GM21529 (cell line): ENCODE measurements around the gene PTPN1.
A peak's percentile ranks its signal among the peaks of the same experiment; 100 is the strongest.
"Not testable (repeated sequence)": the region's sequence is repeated elsewhere in the genome, so short reads cannot be mapped to it uniquely, and the experiment has no call there.

ENCODE experiments used
- ATAC-seq: cut with Tn5 transposase; IDR thresholded peaks from one replicate; pipeline ENCODE4 v1.9.1; 2021; ENCODE audit not compliant: unreplicated experiment

The PTPN1 gene

GRCh38 chr20:50527068-50527605, 17.0 kb downstream of the PTPN1 start:
- no peak for ATAC-seq

GRCh38 chr20:50528129-50528528, 17.9 kb downstream of the PTPN1 start:
- ATAC-seq, result no peak

- peak; percentile 54 for ATAC-seq
These were observed 18.7 kb downstream of the PTPN1 start for GRCh38 chr20:50528804-50529351.

- ATAC-seq, result no peak
These were observed 22.0 kb downstream of the PTPN1 start for GRCh38 chr20:50532221-50532620.

GRCh38 chr20:50533061-50533460, 22.9 kb downstream of the PTPN1 start:
- no peak for ATAC-seq

- ATAC-seq, result no peak
These were observed 23.3 kb downstream of the PTPN1 start for GRCh38 chr20:50533464-50533863.

- ATAC-seq, result no peak
These were observed 24.4 kb downstream of the PTPN1 start for GRCh38 chr20:50534567-50534966.

GRCh38 chr20:50535162-50535561, 25.0 kb downstream of the PTPN1 start:
- no peak for ATAC-seq

GRCh38 chr20:50536333-50536732, 26.1 kb downstream of the PTPN1 start:
- ATAC-seq, result no peak

GRCh38 chr20:50537546-50538201, 27.5 kb downstream of the PTPN1 start:
- ATAC-seq, result no peak

- no peak for ATAC-seq
These were observed 28.1 kb downstream of the PTPN1 start for GRCh38 chr20:50538276-50538675.

GRCh38 chr20:50539798-50540197, 29.6 kb downstream of the PTPN1 start:
- not testable (repeated sequence) for ATAC-seq

GRCh38 chr20:50540620-50541605, 30.7 kb downstream of the PTPN1 start:
- no peak for ATAC-seq

- peak; percentile 61 for ATAC-seq
These were observed 31.4 kb downstream of the PTPN1 start for GRCh38 chr20:50541606-50542041.

- no peak for ATAC-seq
These were observed 33.1 kb downstream of the PTPN1 start for GRCh38 chr20:50543326-50543725.

GRCh38 chr20:50545126-50545525, 34.9 kb downstream of the PTPN1 start:
- ATAC-seq, result no peak

- peak; percentile 57 for ATAC-seq
These were observed 36.6 kb downstream of the PTPN1 start for GRCh38 chr20:50546729-50547314.

GRCh38 chr20:50547964-50548363, 37.8 kb downstream of the PTPN1 start:
- ATAC-seq, result no peak

- no peak for ATAC-seq
These were observed 38.2 kb downstream of the PTPN1 start for GRCh38 chr20:50548396-50548795.

GRCh38 chr20:50550531-50550930, 40.3 kb downstream of the PTPN1 start:
- no peak for ATAC-seq

- no peak for ATAC-seq
These were observed 41.1 kb downstream of the PTPN1 start for GRCh38 chr20:50551288-50551687.
